Mesendoderm (in vitro differentiated cells): ENCODE data around the gene ANXA2R.

Experiments
- DNase-seq: peaks from one replicate; pipeline ENCODE4 v3.0.0; 2013
- H2AK5ac ChIP-seq: 2 replicates; pipeline ENCODE4 v1.6.1; 2013; ENCODE audit warnings: low read length, inconsistent platforms
- H2BK120ac ChIP-seq: 2 replicates; pipeline ENCODE4 v1.6.1; 2013; ENCODE audit warnings: low read depth, mild to moderate bottlenecking, low read length, moderate library complexity, mixed read lengths
- H2BK15ac ChIP-seq: replicated peaks from 2 replicates; pipeline ENCODE4 v1.6.1; 2013; ENCODE audit warnings: low read depth, mild to moderate bottlenecking, moderate library complexity
- H2BK5ac ChIP-seq: 2 replicates; pipeline ENCODE4 v1.6.1; 2013; ENCODE audit warnings: low read length, inconsistent platforms
- H3K18ac ChIP-seq: 2 replicates; pipeline ENCODE4 v1.6.1; 2013; ENCODE audit warnings: mild to moderate bottlenecking, low read length, mixed read lengths
- H3K23ac ChIP-seq: one replicate; pipeline ENCODE4 v1.6.1; 2013; ENCODE audit warnings: low read length
- H3K27ac ChIP-seq: 2 replicates; pipeline ENCODE4 v1.5.1; 2013; ENCODE audit warnings: low read depth, mild to moderate bottlenecking, inconsistent platforms, low read length, moderate library complexity
- H3K27me3 ChIP-seq: 2 replicates; pipeline ENCODE4 v1.6.1; 2013; ENCODE audit warnings: low read length, control low read depth, mild to moderate bottlenecking, inconsistent platforms; ENCODE audit not compliant: insufficient read depth, poor library complexity
- H3K36me3 ChIP-seq: 2 replicates; pipeline ENCODE4 v1.6.1; 2013; ENCODE audit warnings: low read length, inconsistent platforms; ENCODE audit not compliant: control insufficient read depth, insufficient read depth
- H3K4ac ChIP-seq: one replicate; pipeline ENCODE4 v1.6.1; 2013; ENCODE audit warnings: low read depth, mild to moderate bottlenecking, low read length, moderate library complexity
- H3K4me1 ChIP-seq: 2 replicates; pipeline ENCODE4 v1.6.1; 2013; ENCODE audit warnings: low read depth, low read length, inconsistent platforms; ENCODE audit not compliant: control insufficient read depth
- H3K4me2 ChIP-seq: 2 replicates; pipeline ENCODE4 v1.6.1; 2013; ENCODE audit warnings: low read length
- H3K4me3 ChIP-seq: 2 replicates; pipeline ENCODE4 v1.5.1; 2013; ENCODE audit warnings: mild to moderate bottlenecking, low read length
- H3K56ac ChIP-seq: one replicate; pipeline ENCODE4 v1.6.1; 2013; ENCODE audit warnings: low read length
- H3K79me1 ChIP-seq: 2 replicates; pipeline ENCODE4 v1.6.1; 2013; ENCODE audit warnings: low read length, inconsistent platforms
- H3K79me2 ChIP-seq: 2 replicates; pipeline ENCODE4 v1.6.1; 2013; ENCODE audit warnings: mild to moderate bottlenecking, low read length; ENCODE audit not compliant: control insufficient read depth, insufficient read depth
- H3K9ac ChIP-seq: 2 replicates; pipeline ENCODE4 v1.6.1; 2013; ENCODE audit warnings: low read length, inconsistent platforms
- H4K5ac ChIP-seq: one replicate; pipeline ENCODE4 v1.6.1; 2013; ENCODE audit warnings: low read length
- H4K8ac ChIP-seq: one replicate; pipeline ENCODE4 v1.6.1; 2013; ENCODE audit warnings: low read depth, mild to moderate bottlenecking, control low read depth, low read length, moderate library complexity
- WGBS: extraction: QIAGEN DNeasy Blood & Tissue Kit; methylation state at CpG from one replicate; pipeline ENCODE4 v1.1.7; 2013; ENCODE audit warnings: low lambda C conversion rate, missing lambda C conversion rate; ENCODE audit not compliant: insufficient coverage; ENCODE audit errors: extremely low coverage; 5-methylcytosine and 5-hydroxymethylcytosine counted together

ANXA2R gene

DNA sequence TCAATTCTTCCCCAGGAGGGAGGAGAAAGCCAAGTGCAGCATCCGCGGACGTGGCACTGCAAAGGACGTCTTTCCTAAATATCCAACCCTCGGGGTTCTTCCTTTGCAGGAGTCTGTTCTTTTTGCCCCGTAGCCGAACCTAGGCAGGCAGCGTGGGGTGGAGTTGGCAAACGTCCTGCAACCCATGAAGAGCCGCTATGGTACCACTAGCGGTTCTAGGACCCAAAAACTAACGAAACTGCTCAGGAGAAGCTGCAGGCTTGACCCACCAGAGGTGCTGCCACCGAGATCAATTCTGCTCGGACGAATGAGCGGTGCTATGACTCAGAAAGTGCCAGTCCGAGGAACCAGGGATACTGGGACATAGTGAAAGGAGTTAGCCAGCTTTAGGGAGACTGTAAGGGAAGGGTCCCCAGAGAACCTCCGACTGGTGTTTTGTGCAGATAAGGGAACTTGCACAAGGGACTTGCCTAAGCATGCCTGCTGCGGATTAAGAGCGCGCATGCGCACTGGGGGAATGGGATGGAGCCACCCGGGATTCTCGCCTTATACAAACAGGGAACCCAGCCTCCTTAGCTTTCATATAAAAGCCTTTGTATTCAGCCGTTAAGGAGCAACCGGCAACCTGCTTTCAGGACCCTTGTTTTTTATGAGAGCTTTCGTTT lies 32.7 kb downstream of the ANXA2R start:
- H3K4ac ChIP-seq: peak overlapping the region; percentile 94
- H3K79me1 ChIP-seq: no peaks in the 10 kb centered on the region
- no peaks in the 10 kb centered on the region for H3K27me3 ChIP-seq
- H3K18ac ChIP-seq: peak overlapping the region; percentile 97
- no peak overlapping the region for H3K23ac ChIP-seq
- no peak overlapping the region for H2AK5ac ChIP-seq
- peak overlapping the region; percentile 87 for H3K9ac ChIP-seq
- no peak overlapping the region for H2BK15ac ChIP-seq
- no CpG with 5 or more reads among the region's 27 CpGs for WGBS
- no peak overlapping the region for H4K5ac ChIP-seq
- H2BK120ac ChIP-seq: no peak overlapping the region
- H2BK5ac ChIP-seq: peak overlapping the region; percentile 2
- H3K4me3 ChIP-seq: peak overlapping the region; percentile 56
- H3K79me2 ChIP-seq: no peaks in the 10 kb centered on the region
- peak overlapping the region; percentile 97 for H4K8ac ChIP-seq
- peak overlapping the region; percentile 53 for H3K27ac ChIP-seq
- peak overlapping the region; percentile 80 for H3K56ac ChIP-seq
- no peaks in the 10 kb centered on the region for H3K4me1 ChIP-seq
- peak; percentile 94 for DNase-seq
- no peaks in the 10 kb centered on the region for H3K36me3 ChIP-seq
- H3K4me2 ChIP-seq: peak overlapping the region; percentile 89

DNA sequence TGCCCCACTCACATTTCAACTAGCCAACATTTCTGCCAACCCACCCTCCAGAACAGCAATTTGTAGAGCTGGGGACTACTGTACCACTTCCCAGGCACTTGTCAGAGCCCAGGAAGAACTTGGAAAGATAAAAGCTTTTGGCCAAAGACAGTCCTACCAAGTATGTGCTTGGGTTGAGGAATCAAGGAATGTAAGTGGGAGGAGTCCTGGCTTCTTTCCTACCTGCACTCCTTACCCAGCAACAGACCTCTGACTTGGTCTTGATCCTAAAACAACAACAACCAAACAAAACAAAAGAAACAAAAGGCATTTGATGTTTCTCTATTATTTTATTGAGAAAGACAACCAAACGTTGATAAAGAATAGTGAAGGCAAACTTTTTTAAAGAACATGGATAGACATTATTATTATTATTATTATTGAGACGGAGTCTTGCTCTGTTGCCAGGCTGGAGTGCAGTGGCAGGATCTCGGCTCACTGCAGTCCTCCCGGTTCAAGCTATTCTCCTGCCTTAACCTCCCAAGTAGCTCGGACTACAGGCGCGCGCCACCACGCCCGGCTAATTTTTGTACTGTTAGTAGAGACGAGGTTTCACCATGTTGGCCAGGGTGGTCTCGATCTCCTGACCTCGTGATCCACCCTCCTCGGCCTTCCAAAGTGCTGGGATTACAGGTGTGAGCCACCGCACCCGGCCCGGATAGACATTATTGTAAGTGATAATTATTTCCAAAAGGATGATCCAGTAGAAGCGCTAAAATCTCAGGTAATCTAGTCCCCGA lies 33.5 kb downstream of the ANXA2R start:
- no peaks in the 10 kb centered on the region for H3K79me2 ChIP-seq
- H3K56ac ChIP-seq: no peak overlapping the region
- no peaks in the 10 kb centered on the region for H3K27me3 ChIP-seq
- no peak overlapping the region for H2AK5ac ChIP-seq
- no peaks in the 10 kb centered on the region for H3K4me1 ChIP-seq
- WGBS: no CpG with 5 or more reads among the region's 19 CpGs
- DNase-seq: no peak
- H2BK15ac ChIP-seq: no peak overlapping the region
- no peak overlapping the region for H4K5ac ChIP-seq
- no peak overlapping the region for H4K8ac ChIP-seq
- no peak overlapping the region for H3K18ac ChIP-seq
- no peaks in the 10 kb centered on the region for H3K36me3 ChIP-seq
- no peak overlapping the region for H3K23ac ChIP-seq
- H2BK5ac ChIP-seq: no peak overlapping the region
- peak overlapping the region; percentile 94 for H3K4ac ChIP-seq
- no peak overlapping the region for H2BK120ac ChIP-seq
- no peaks in the 10 kb centered on the region for H3K79me1 ChIP-seq
- no peak overlapping the region for H3K4me3 ChIP-seq
- no peak overlapping the region for H3K27ac ChIP-seq
- H3K4me2 ChIP-seq: no peak overlapping the region
- H3K9ac ChIP-seq: no peak overlapping the region

GRCh38 chr5:43005031-43005430 lies 35.1 kb downstream of the ANXA2R start:
- H3K23ac ChIP-seq: no peak overlapping the region
- H4K5ac ChIP-seq: no peak overlapping the region
- no peak overlapping the region for H2BK15ac ChIP-seq
- H4K8ac ChIP-seq: no peak overlapping the region
- no peak overlapping the region for H3K9ac ChIP-seq
- no peaks in the 10 kb centered on the region for H3K27me3 ChIP-seq
- H3K79me1 ChIP-seq: no peaks in the 10 kb centered on the region
- H3K4me1 ChIP-seq: peaks cover 2% of the 10 kb centered on the region
- H3K79me2 ChIP-seq: no peaks in the 10 kb centered on the region
- H3K4ac ChIP-seq: no peak overlapping the region
- no peak overlapping the region for H2BK5ac ChIP-seq
- no peak overlapping the region for H3K56ac ChIP-seq
- no peak overlapping the region for H3K18ac ChIP-seq
- no peak overlapping the region for H2AK5ac ChIP-seq
- H2BK120ac ChIP-seq: no peak overlapping the region
- H3K4me2 ChIP-seq: no peak overlapping the region
- no CpG with 5 or more reads among the region's 4 CpGs for WGBS
- no peak for DNase-seq
- no peak overlapping the region for H3K27ac ChIP-seq
- no peak overlapping the region for H3K4me3 ChIP-seq
- no peaks in the 10 kb centered on the region for H3K36me3 ChIP-seq

GRCh38 chr5:43001748-43002147 lies 38.4 kb downstream of the ANXA2R start:
- Histone ChIP-seq H3K4me1 (peaks cover 2% of the 10 kb centered on the region), H3K79me1 (no peaks in the 10 kb centered on the region), H3K18ac (no peak overlapping the region), H3K4me2 (no peak overlapping the region), H3K56ac (no peak overlapping the region), H3K4me3 (no peak overlapping the region), H2BK5ac (no peak overlapping the region), H4K5ac (no peak overlapping the region), H2AK5ac (no peak overlapping the region), H3K27ac (no peak overlapping the region), H3K27me3 (no peaks in the 10 kb centered on the region), H3K79me2 (no peaks in the 10 kb centered on the region), H3K23ac (no peak overlapping the region), H3K9ac (no peak overlapping the region), H2BK120ac (no peak overlapping the region), H3K4ac (no peak overlapping the region), H2BK15ac (no peak overlapping the region), H4K8ac (no peak overlapping the region), H3K36me3 (no peaks in the 10 kb centered on the region)
- DNase-seq: no peak

- no CpG with 5 or more reads among the region's 6 CpGs for WGBS
- Histone ChIP-seq H2BK15ac (no peak overlapping the region), H2BK5ac (no peak overlapping the region), H3K4ac (no peak overlapping the region), H3K9ac (no peak overlapping the region), H4K5ac (no peak overlapping the region), H2AK5ac (no peak overlapping the region), H3K18ac (no peak overlapping the region), H4K8ac (no peak overlapping the region), H2BK120ac (no peak overlapping the region), H3K27me3 (no peaks in the 10 kb centered on the region), H3K79me1 (no peaks in the 10 kb centered on the region), H3K23ac (no peak overlapping the region), H3K79me2 (no peaks in the 10 kb centered on the region), H3K56ac (peak overlapping the region; percentile 57), H3K36me3 (no peaks in the 10 kb centered on the region), H3K27ac (no peak overlapping the region), H3K4me2 (no peak overlapping the region), H3K4me3 (no peak overlapping the region), H3K4me1 (peaks cover 2% of the 10 kb centered on the region)
- peak; percentile 51 for DNase-seq
Observed at GRCh38 chr5:43000914-43001313, 39.2 kb downstream of the ANXA2R start.
